Measurements from ENCODE around the gene IL17RC.
"Not testable (repeated sequence)": the region's sequence is repeated elsewhere in the genome, so short reads cannot be mapped to it uniquely, and the experiment has no call there.

GRCh38 chr3:9939906-9940305 lies 23.0 kb downstream of the IL17RC start:
- TF ChIP-seq, protein P1, sequence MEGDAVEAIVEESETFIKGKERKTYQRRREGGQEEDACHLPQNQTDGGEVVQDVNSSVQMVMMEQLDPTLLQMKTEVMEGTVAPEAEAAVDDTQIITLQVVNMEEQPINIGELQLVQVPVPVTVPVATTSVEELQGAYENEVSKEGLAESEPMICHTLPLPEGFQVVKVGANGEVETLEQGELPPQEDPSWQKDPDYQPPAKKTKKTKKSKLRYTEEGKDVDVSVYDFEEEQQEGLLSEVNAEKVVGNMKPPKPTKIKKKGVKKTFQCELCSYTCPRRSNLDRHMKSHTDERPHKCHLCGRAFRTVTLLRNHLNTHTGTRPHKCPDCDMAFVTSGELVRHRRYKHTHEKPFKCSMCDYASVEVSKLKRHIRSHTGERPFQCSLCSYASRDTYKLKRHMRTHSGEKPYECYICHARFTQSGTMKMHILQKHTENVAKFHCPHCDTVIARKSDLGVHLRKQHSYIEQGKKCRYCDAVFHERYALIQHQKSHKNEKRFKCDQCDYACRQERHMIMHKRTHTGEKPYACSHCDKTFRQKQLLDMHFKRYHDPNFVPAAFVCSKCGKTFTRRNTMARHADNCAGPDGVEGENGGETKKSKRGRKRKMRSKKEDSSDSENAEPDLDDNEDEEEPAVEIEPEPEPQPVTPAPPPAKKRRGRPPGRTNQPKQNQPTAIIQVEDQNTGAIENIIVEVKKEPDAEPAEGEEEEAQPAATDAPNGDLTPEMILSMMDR (IDR thresholded peaks at IDR 0.05) = not testable (repeated sequence)
- not testable (repeated sequence) for TF ChIP-seq POLR2AphosphoS5, POLR2A, EP300 (IDR thresholded peaks at IDR 0.05)

Data from sigmoid colon (tissue), 4 donors.